Measurements from ENCODE around the gene LAMC1.

DNA sequence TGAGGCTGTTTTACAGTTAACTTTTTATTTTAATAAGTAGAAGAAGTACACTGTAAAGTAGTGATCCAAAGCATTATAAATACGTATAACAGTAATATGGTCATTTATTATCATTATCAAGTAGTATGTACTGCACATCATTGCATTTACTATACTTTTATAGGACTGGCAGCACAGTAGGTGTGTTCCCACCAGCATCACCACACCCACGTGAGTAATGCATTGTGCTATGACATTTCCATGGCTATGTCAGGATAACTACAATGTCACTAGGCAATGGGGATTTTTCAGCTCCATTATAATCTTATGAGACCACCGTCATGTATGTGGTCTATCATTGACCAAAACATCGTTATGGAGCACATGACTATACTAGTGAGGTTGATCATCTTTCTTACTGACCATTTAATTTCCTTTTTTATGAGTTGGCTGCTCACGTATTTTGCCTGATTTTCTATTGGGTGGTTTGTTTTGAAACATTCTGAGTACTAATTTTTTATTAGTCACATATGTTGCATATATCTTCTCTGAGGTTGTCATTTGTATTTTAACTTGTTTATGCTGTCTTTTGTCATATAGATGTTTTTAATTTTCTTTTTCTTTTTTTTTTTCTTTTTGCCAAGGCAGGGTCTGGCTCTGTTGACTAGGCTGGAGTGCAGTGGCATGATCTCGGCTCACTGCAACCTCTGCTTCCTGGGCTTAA lies 44.9 kb upstream of the LAMC1 start:
- TF ChIP-seq, protein P1, sequence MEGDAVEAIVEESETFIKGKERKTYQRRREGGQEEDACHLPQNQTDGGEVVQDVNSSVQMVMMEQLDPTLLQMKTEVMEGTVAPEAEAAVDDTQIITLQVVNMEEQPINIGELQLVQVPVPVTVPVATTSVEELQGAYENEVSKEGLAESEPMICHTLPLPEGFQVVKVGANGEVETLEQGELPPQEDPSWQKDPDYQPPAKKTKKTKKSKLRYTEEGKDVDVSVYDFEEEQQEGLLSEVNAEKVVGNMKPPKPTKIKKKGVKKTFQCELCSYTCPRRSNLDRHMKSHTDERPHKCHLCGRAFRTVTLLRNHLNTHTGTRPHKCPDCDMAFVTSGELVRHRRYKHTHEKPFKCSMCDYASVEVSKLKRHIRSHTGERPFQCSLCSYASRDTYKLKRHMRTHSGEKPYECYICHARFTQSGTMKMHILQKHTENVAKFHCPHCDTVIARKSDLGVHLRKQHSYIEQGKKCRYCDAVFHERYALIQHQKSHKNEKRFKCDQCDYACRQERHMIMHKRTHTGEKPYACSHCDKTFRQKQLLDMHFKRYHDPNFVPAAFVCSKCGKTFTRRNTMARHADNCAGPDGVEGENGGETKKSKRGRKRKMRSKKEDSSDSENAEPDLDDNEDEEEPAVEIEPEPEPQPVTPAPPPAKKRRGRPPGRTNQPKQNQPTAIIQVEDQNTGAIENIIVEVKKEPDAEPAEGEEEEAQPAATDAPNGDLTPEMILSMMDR (conservative IDR thresholded peaks at IDR 0.05; ENCODE audit: low read depth, low read length): no peak
- TF ChIP-seq NFE2L2 (IDR thresholded peaks at IDR 0.05; ENCODE audit: low read depth, low read length) (no peak), POLR2A (IDR thresholded peaks at IDR 0.05; ENCODE audit: low read depth, low read length) (no peak), MAFK (IDR thresholded peaks at IDR 0.05; ENCODE audit: low read depth, low read length) (no peak), BHLHE40 (IDR thresholded peaks at IDR 0.05; ENCODE audit: low read depth, low read length) (no peak), MAZ (IDR thresholded peaks at IDR 0.05; ENCODE audit: borderline replicate concordance, low read depth, low read length) (no peak)
- TF ChIP-seq, protein P2, sequence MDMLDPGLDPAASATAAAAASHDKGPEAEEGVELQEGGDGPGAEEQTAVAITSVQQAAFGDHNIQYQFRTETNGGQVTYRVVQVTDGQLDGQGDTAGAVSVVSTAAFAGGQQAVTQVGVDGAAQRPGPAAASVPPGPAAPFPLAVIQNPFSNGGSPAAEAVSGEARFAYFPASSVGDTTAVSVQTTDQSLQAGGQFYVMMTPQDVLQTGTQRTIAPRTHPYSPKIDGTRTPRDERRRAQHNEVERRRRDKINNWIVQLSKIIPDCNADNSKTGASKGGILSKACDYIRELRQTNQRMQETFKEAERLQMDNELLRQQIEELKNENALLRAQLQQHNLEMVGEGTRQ (IDR thresholded peaks at IDR 0.05; ENCODE audit: low read depth, low read length): no peak

Measured in IMR-90 (cell line).